Subcutaneous adipose tissue (tissue), 4 donors: ENCODE measurements around the gene IL9. TPM values are rescaled to one million over a fixed set of nuclear protein-coding genes. Genes with fewer than 3 reads are reported as not detected.

ENCODE experiments used
- total RNA-seq, 4 donors: library from RNA; depleted of rRNA; stranded (reverse); fragments of >200 nt; gene quantifications; one replicate each; pipeline ENCODE4 v1.1.0, GENCODE V29; 2016
- TF ChIP-seq, protein P1 (sequence below): fragments of 450-650 bp; IDR thresholded peaks from one replicate; pipeline ENCODE4 v1.5.1; 2016; ENCODE audit warnings: low read depth, mild to moderate bottlenecking, control low read depth, antibody characterized with exemption, moderate library complexity

IL9 gene
- total RNA-seq, 4 donors from 2014 or later = not detected

GRCh38 chr5:135905144-135905543 lies 9.5 kb upstream of the IL9 start:
- TF ChIP-seq, protein P1, sequence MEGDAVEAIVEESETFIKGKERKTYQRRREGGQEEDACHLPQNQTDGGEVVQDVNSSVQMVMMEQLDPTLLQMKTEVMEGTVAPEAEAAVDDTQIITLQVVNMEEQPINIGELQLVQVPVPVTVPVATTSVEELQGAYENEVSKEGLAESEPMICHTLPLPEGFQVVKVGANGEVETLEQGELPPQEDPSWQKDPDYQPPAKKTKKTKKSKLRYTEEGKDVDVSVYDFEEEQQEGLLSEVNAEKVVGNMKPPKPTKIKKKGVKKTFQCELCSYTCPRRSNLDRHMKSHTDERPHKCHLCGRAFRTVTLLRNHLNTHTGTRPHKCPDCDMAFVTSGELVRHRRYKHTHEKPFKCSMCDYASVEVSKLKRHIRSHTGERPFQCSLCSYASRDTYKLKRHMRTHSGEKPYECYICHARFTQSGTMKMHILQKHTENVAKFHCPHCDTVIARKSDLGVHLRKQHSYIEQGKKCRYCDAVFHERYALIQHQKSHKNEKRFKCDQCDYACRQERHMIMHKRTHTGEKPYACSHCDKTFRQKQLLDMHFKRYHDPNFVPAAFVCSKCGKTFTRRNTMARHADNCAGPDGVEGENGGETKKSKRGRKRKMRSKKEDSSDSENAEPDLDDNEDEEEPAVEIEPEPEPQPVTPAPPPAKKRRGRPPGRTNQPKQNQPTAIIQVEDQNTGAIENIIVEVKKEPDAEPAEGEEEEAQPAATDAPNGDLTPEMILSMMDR = no peak

- TF ChIP-seq, protein P1 = no peak
Observed at GRCh38 chr5:135901633-135902032, 6.0 kb upstream of the IL9 start.

DNA sequence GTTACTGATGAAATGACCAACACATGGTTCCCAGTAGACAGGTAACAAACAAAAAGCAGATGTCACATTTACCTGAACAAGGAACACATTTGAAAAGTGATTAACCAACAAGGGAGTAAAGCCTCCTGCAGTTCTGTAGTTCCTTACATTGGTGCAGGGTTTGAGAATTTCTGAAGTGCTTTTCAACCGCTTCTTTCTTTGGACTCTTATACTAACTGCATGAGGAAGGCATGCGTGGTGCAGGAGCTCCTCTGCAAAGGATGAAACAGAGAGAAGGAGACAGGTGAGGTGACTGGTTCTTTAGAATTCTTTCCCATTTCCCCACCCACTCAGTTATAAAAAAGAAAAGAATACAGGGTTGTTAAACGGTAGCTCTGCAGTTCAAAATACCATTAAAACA lies 4.6 kb upstream of the IL9 start:
- TF ChIP-seq, protein P1 = no peak

DNA sequence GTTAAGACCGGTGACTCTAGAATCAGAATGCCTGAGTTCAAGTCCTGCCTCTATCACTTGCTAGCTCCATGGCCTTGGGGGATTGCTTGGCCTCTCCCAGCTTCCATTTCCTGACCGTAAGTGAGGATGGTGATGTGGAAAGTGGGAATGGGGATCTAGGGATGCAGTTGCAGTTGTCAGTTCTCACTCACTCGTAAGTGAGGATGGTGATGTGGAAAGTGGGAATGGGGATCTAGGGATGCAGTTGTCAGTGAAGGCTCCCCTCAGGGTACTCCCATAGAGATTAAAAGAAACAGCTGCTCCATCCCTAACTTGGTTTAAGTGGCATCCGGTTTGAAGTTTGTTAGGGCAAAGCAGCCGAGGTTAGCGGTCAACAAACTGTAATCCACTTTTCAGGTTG lies 3.0 kb upstream of the IL9 start:
- TF ChIP-seq, protein P1 = no peak

- TF ChIP-seq, protein P1 = no peak
Observed at GRCh38 chr5:135894789-135895188, 852 bp downstream of the IL9 start.

DNA sequence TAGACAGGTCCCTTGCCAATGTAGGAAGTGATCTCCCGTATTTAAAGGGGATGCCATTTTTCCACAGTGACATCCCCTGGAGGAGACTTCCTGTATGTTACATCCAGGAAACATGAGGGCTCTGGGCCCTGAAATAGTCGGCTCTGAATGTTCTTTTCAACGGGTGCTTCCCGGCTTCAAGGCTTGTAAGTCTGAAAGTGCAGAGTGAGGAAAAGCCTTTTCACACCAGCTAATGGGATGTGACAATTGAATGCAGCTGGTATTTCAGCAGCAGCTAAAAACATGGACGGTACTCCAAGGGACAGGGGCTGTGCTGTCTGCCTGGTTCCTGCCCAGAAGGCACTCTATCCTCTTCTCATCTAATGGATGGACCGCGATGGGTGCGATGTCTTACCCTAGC lies 1.4 kb downstream of the IL9 start:
- TF ChIP-seq, protein P1 = no peak

GRCh38 chr5:135891791-135892190 lies 3.9 kb downstream of the IL9 start:
- TF ChIP-seq, protein P1 = no peak
